OCI-LY1 (cell line): Measurements from ENCODE around the gene ZNF746.

ENCODE experiments used
- H2AFZ ChIP-seq: fragments of 200-600 bp; sonication (generic), shearing (Covaris generic); 2 replicates; pipeline ENCODE4 v1.6.0; 2014; ENCODE audit warnings: antibody characterized with exemption, mild to moderate bottlenecking, low read length
- H3F3A ChIP-seq: fragments of 200-600 bp; sonication (generic), shearing (Covaris generic); 2 replicates; pipeline ENCODE4 v1.6.0; 2014; ENCODE audit warnings: mild to moderate bottlenecking, antibody characterized with exemption, low read length, moderate library complexity; ENCODE audit not compliant: insufficient read depth
- H3K27ac ChIP-seq: fragments of 200-600 bp; sonication (generic); 2 replicates; pipeline ENCODE4 v1.5.1; 2014; ENCODE audit warnings: low read length, mixed run types, mild to moderate bottlenecking, low read depth; ENCODE audit not compliant: poor library complexity, severe bottlenecking
- H3K27me3 ChIP-seq: fragments of 200-600 bp; sonication (generic); 2 replicates; pipeline ENCODE4 v1.6.0; 2014; ENCODE audit warnings: antibody characterized with exemption, mild to moderate bottlenecking, low read length, moderate library complexity; ENCODE audit not compliant: insufficient read depth
- H3K36me3 ChIP-seq: fragments of 200-600 bp; sonication (generic); 2 replicates; pipeline ENCODE4 v1.6.1; 2014; ENCODE audit warnings: mild to moderate bottlenecking, antibody characterized with exemption, low read length, moderate library complexity, mixed read lengths; ENCODE audit not compliant: insufficient read depth
- H3K4me1 ChIP-seq: fragments of 200-600 bp; sonication (generic); 2 replicates; pipeline ENCODE4 v1.5.1; 2014; ENCODE audit warnings: mild to moderate bottlenecking, low read length, moderate library complexity; ENCODE audit not compliant: insufficient read depth, severe bottlenecking
- H3K4me2 ChIP-seq: fragments of 200-600 bp; sonication (generic), shearing (Covaris generic); 2 replicates; pipeline ENCODE4 v1.6.1; 2014; ENCODE audit warnings: low read length
- H3K4me3 ChIP-seq: fragments of 200-600 bp; sonication (generic); 2 replicates; pipeline ENCODE4 v1.5.1; 2014; ENCODE audit warnings: low read length, low read depth, mild to moderate bottlenecking, mixed read lengths; ENCODE audit not compliant: poor library complexity, severe bottlenecking
- H3K79me2 ChIP-seq: fragments of 200-600 bp; shearing (Covaris generic); 2 replicates; pipeline ENCODE4 v1.6.1; 2016; ENCODE audit warnings: mixed run types, low read length, mixed read lengths; ENCODE audit not compliant: insufficient read depth
- H3K9ac ChIP-seq: fragments of 200-600 bp; sonication (generic), shearing (Covaris generic); 2 replicates; pipeline ENCODE4 v1.6.1; 2014; ENCODE audit warnings: mild to moderate bottlenecking, low read length, mixed read lengths
- H3K9me2 ChIP-seq: fragments of 200-600 bp; sonication (generic), shearing (Covaris generic); 2 replicates; pipeline ENCODE4 v1.6.1; 2014; ENCODE audit warnings: low read depth, mild to moderate bottlenecking, low read length, mixed read lengths
- H3K9me3 ChIP-seq: fragments of 200-600 bp; shearing (Covaris generic); 2 replicates; pipeline ENCODE4 v1.6.1; 2014; ENCODE audit warnings: low read length, mixed read lengths
- H4K20me1 ChIP-seq: fragments of 200-600 bp; sonication (generic), shearing (Covaris generic); 2 replicates; pipeline ENCODE4 v1.6.0; 2016; ENCODE audit warnings: mild to moderate bottlenecking, low read length; ENCODE audit not compliant: insufficient read depth
- EZH2 ChIP-seq: fragments of 200-600 bp; sonication (generic), shearing (Covaris generic); IDR thresholded peaks from 2 replicates; pipeline ENCODE4 v1.8.0; 2017; ENCODE audit warnings: borderline replicate concordance, mixed run types, mild to moderate bottlenecking, antibody characterized with exemption, low read length, moderate library complexity, mixed read lengths
- TF ChIP-seq, protein P1 (sequence below): fragments of 200-600 bp; sonication (generic), shearing (Covaris generic); IDR thresholded peaks from 2 replicates; pipeline ENCODE4 v1.5.1; 2017; ENCODE audit warnings: mild to moderate bottlenecking, antibody characterized with exemption, low read length, moderate library complexity, mixed read lengths

Gene ZNF746

DNA sequence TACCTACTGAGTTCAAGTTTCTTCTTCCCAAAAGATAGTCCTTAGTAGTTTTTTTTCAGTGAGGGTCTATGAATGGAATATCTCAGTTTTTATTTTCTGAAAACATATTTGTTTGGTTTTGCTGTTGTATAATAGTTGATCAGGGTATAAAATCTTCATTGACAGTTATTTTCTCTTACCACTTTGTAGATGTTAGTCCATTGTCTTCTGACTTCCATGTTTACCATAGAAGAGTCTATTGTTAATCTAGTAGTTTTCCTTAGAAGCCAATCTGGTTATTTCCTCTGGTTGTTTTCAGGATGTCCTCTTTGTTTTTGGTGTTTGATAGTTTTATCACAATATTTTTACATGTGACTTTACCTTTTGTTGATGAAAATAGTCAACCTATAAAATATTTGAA is 31.2 kb downstream of the ZNF746 start:
- H2AFZ ChIP-seq = no peak overlapping the region
- H3K9me3 ChIP-seq = peaks cover 21% of the 10 kb centered on the region
- H3F3A ChIP-seq = no peaks in the 10 kb centered on the region
- no peaks in the 10 kb centered on the region for H3K9me2 ChIP-seq
- H3K79me2 ChIP-seq = no peaks in the 10 kb centered on the region
- H3K4me3 ChIP-seq = no peak overlapping the region
- no peak overlapping the region for H3K4me2 ChIP-seq
- no peak for TF ChIP-seq EZH2
- TF ChIP-seq, protein P1, sequence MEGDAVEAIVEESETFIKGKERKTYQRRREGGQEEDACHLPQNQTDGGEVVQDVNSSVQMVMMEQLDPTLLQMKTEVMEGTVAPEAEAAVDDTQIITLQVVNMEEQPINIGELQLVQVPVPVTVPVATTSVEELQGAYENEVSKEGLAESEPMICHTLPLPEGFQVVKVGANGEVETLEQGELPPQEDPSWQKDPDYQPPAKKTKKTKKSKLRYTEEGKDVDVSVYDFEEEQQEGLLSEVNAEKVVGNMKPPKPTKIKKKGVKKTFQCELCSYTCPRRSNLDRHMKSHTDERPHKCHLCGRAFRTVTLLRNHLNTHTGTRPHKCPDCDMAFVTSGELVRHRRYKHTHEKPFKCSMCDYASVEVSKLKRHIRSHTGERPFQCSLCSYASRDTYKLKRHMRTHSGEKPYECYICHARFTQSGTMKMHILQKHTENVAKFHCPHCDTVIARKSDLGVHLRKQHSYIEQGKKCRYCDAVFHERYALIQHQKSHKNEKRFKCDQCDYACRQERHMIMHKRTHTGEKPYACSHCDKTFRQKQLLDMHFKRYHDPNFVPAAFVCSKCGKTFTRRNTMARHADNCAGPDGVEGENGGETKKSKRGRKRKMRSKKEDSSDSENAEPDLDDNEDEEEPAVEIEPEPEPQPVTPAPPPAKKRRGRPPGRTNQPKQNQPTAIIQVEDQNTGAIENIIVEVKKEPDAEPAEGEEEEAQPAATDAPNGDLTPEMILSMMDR = no peak
- no peak overlapping the region for H3K9ac ChIP-seq
- no peaks in the 10 kb centered on the region for H3K4me1 ChIP-seq
- no peak overlapping the region for H3K27ac ChIP-seq
- peaks cover under 1% of the 10 kb centered on the region; the same call in 1 of the 2 replicates for H3K36me3 ChIP-seq
- H4K20me1 ChIP-seq = no peaks in the 10 kb centered on the region
- peaks cover 11% of the 10 kb centered on the region; the same call in 1 of the 2 replicates for H3K27me3 ChIP-seq

DNA sequence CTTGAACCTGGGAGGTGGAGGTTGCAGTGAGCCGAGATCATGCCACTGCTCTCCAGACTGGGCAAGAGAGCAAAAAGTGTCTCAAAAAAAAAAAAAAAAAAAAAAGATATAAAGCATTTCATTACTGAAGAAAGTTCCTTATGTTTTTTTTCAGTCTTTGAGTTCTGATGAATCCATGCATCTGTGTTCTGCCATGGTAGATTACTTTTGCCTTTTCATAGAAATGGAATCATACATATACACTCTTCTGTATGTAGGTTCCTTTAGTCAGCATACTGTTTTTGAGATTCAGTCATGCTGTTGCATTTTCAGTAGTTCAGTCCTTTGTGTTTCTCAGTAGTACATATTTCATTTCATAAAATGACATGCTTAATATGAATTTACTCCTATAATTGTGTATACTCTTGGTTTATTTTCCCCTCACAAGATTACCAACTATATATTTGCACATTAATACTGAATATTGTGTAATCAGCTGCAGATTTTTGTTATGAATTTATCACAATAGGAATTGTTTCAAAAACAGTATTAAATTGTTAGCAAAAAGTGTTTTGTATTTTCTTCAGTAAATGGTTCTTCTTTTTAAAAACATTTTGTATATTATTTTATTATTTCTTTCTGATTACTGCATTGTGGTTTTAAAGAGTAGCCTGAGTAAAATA is 34.0 kb downstream of the ZNF746 start:
- Histone ChIP-seq H3K9me2 (no peaks in the 10 kb centered on the region), H3K4me3 (no peak overlapping the region), H3K79me2 (no peaks in the 10 kb centered on the region), H3K36me3 (no peaks in the 10 kb centered on the region; the same call in 1 of the 2 replicates), H3K9me3 (peaks cover 21% of the 10 kb centered on the region), H3K4me1 (peaks cover 12% of the 10 kb centered on the region), H3F3A (peaks cover 4% of the 10 kb centered on the region; the same call in 1 of the 2 replicates), H3K27me3 (peaks cover 11% of the 10 kb centered on the region; the same call in 1 of the 2 replicates), H3K9ac (no peak overlapping the region), H3K4me2 (no peak overlapping the region), H4K20me1 (no peaks in the 10 kb centered on the region), H3K27ac (no peak overlapping the region), H2AFZ (no peak overlapping the region)
- TF ChIP-seq EZH2 = no peak
- TF ChIP-seq, protein P1 = no peak

DNA sequence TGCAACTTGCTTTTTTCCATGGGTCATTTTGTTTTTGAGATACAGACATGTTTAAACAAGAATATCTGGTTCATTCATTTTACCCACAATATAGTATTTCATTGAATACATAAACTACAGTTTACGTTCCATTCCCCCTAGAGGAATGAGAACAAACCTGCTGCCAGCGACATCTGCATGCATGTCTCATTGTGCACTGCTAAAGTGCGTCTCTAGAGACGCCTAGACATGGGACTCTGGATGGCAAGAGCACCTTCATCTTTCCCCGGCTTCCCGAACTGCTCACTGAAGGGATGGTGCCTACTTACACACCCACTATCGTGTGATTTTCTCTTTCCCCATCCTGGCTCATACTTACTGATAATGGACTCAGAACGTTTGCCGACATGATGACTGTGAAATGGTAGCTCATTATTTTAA is 35.5 kb downstream of the ZNF746 start:
- Histone ChIP-seq H3K9me2 (no peaks in the 10 kb centered on the region), H3K9me3 (peaks cover 15% of the 10 kb centered on the region), H3K27me3 (peaks cover 11% of the 10 kb centered on the region; the same call in 1 of the 2 replicates), H3K36me3 (no peaks in the 10 kb centered on the region; the same call in 1 of the 2 replicates), H3K4me1 (peaks cover 12% of the 10 kb centered on the region), H2AFZ (no peak overlapping the region), H3F3A (peaks cover 4% of the 10 kb centered on the region; the same call in 1 of the 2 replicates), H4K20me1 (no peaks in the 10 kb centered on the region), H3K4me2 (no peak overlapping the region), H3K27ac (no peak overlapping the region), H3K79me2 (no peaks in the 10 kb centered on the region), H3K9ac (no peak overlapping the region), H3K4me3 (no peak overlapping the region)
- TF ChIP-seq, protein P1 = no peak
- TF ChIP-seq EZH2 = no peak
